Subcutaneous abdominal adipose tissue (tissue), 5 donors: ENCODE data around the gene AMY1A.
"Not testable (repeated sequence)": the region's sequence is repeated elsewhere in the genome, so short reads cannot be mapped to it uniquely, and the experiment has no call there.

Experiments used
- H3K27ac ChIP-seq: one replicate; pipeline ENCODE4 v1.7.0; 2013; ENCODE audit warnings: low read depth, mild to moderate bottlenecking, inconsistent platforms, low read length, moderate library complexity
- H3K27me3 ChIP-seq, 5 donors: one replicate each; pipeline ENCODE4 v1.7.0; 2013; ENCODE audit warnings: low read length in 5 of 5, inconsistent platforms in 1 of 5; ENCODE audit not compliant: control insufficient read depth in 5 of 5, insufficient read depth in 4 of 5
- H3K36me3 ChIP-seq, 5 donors: one replicate each; pipeline ENCODE4 v1.7.0; 2013; ENCODE audit warnings: low read length in 5 of 5; ENCODE audit not compliant: control insufficient read depth in 5 of 5, insufficient read depth in 5 of 5
- H3K4me1 ChIP-seq, 5 donors: one replicate each; pipeline ENCODE4 v1.7.0; 2013; ENCODE audit warnings: low read length in 5 of 5, mild to moderate bottlenecking in 3 of 5, moderate library complexity in 1 of 5; ENCODE audit not compliant: control insufficient read depth in 5 of 5, insufficient read depth in 5 of 5
- H3K4me3 ChIP-seq, 5 donors: one replicate each; pipeline ENCODE4 v1.7.0; 2013; ENCODE audit warnings: low read length in 5 of 5, low read depth in 1 of 5
- H3K9ac ChIP-seq, 5 donors: one replicate each; pipeline ENCODE4 v1.7.0; 2013; ENCODE audit warnings: low read length in 5 of 5, mild to moderate bottlenecking in 4 of 5, moderate library complexity in 3 of 5
- H3K9me3 ChIP-seq, 5 donors: one replicate each; pipeline ENCODE4 v1.7.0; 2013; ENCODE audit warnings: low read length in 5 of 5; ENCODE audit not compliant: control insufficient read depth in 5 of 5
- donor health status: healthy.
- donor health status: healthy.
- donor health status: healthy.
- donor health status: healthy.
- donor health status: healthy.

AMY1A gene

DNA sequence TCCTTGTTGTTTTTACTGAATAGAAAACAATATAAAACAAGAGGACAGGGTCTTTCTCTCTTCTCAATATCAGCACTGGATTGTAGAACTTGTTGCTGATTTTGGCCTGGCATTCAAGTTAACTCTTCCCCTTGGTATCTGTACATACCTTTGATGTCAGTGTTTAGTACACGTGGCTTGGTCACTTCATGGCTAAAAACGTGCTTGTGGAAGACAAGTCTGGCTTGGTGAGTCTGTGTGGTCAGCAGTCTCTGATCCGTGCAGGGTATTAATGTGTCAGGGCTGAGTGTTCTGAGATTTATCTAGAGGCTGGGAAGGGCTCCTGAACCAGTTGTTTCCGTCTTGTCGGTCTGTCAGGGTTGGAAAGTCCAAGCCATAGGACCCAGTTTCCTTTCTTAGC lies at the start of gene AMY1A:
Gene AMY1A, plus strand, starts transcription at position 301 of the 400 bp plus-strand sequence. CDS start 571 bp downstream, outside the sequence.
- H3K4me3 ChIP-seq, H3K27me3 ChIP-seq, H3K36me3 ChIP-seq, H3K9me3 ChIP-seq, H3K9ac ChIP-seq, H3K27ac ChIP-seq, H3K4me1 ChIP-seq: not testable (repeated sequence)

DNA sequence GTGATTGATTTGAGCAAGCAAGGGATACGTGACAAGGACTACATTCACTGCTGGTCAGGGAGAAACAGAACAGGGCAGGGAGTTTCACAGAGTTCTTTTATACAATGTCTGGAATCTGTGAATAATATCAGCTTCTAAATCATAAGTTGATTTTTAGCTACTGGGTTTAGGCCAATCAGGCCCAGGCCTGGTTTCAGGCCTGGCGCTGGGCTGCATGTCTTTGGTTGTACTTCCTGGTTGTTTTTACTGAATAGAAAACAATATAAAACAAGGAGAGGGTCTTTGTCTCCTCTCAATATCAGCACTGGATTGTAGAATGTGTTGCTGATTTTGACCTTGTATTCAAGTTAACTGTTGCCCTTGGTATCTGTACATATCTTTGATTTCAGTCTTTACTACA lies 39.2 kb upstream of the AMY1A start:
- no peak overlapping the region for H3K9ac ChIP-seq
- no peaks in the 10 kb centered on the region for H3K27me3 ChIP-seq
- H3K4me1 ChIP-seq, result no peaks in the 10 kb centered on the region
- H3K27ac ChIP-seq, result no peak overlapping the region
- H3K36me3 ChIP-seq, result no peaks in the 10 kb centered on the region
- no peak overlapping the region for H3K4me3 ChIP-seq
- H3K9me3 ChIP-seq, result no peaks in the 10 kb centered on the region

GRCh38 chr1:103616994-103617477 lies 38.5 kb upstream of the AMY1A start, which contains the start of gene AMY2A:
TSS of gene AMY2A (plus strand) at chr1:103617427. CDS start at chr1:103617441, 14 bp downstream.
- not testable (repeated sequence) for H3K9ac ChIP-seq, H3K27me3 ChIP-seq, H3K4me1 ChIP-seq, H3K4me3 ChIP-seq, H3K36me3 ChIP-seq, H3K9me3 ChIP-seq, H3K27ac ChIP-seq

- H3K4me3 ChIP-seq, H3K9me3 ChIP-seq, H3K4me1 ChIP-seq, H3K36me3 ChIP-seq, H3K27ac ChIP-seq, H3K27me3 ChIP-seq, H3K9ac ChIP-seq: not testable (repeated sequence)
Measured at GRCh38 chr1:103627436-103627835, 28.1 kb upstream of the AMY1A start.

- not testable (repeated sequence) for H3K4me3 ChIP-seq, H3K27ac ChIP-seq, H3K4me1 ChIP-seq, H3K27me3 ChIP-seq, H3K9me3 ChIP-seq, H3K36me3 ChIP-seq, H3K9ac ChIP-seq
Measured at GRCh38 chr1:103641194-103641593, 14.4 kb upstream of the AMY1A start.

DNA sequence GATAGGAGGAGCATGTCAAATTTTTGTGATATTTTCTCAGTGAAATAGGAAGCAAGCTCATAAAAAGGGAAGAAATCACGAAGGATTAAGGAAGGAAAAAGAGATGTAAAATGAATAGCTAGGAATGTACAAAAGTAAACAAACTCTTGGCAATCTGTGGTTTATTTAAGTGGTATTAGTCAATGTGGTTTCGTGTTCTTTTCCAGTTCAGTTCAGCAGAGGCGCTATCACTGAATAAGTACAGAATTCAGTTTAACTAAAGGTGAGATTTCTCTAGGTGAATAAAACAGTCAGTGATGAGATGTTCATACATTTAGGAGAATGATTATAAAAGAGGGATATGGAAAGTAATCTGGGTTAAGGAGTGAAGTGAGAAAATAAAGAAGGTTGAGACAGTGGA lies 11.7 kb upstream of the AMY1A start:
- H3K27me3 ChIP-seq, H3K9ac ChIP-seq, H3K4me1 ChIP-seq, H3K4me3 ChIP-seq, H3K9me3 ChIP-seq, H3K36me3 ChIP-seq, H3K27ac ChIP-seq: not testable (repeated sequence)

GRCh38 chr1:103650305-103650704 lies 5.3 kb upstream of the AMY1A start:
- H3K9ac ChIP-seq, result not testable (repeated sequence)

GRCh38 chr1:103650889-103651288 lies 4.7 kb upstream of the AMY1A start:
- H3K27ac ChIP-seq, result not testable (repeated sequence)

More at GRCh38 chr1:103650305-103650704, 5.3 kb upstream of the AMY1A start:
- not testable (repeated sequence) for H3K27ac ChIP-seq, H3K27me3 ChIP-seq, H3K4me1 ChIP-seq, H3K4me3 ChIP-seq, H3K9me3 ChIP-seq, H3K36me3 ChIP-seq

GRCh38 chr1:103654133-103654532 lies 1.4 kb upstream of the AMY1A start:
- H3K4me1 ChIP-seq, H3K9me3 ChIP-seq, H3K27me3 ChIP-seq, H3K27ac ChIP-seq, H3K4me3 ChIP-seq, H3K36me3 ChIP-seq, H3K9ac ChIP-seq: not testable (repeated sequence)

More at GRCh38 chr1:103650889-103651288, 4.7 kb upstream of the AMY1A start:
- H3K4me3 ChIP-seq, H3K9ac ChIP-seq, H3K9me3 ChIP-seq, H3K4me1 ChIP-seq, H3K27me3 ChIP-seq, H3K36me3 ChIP-seq: not testable (repeated sequence)

GRCh38 chr1:103676335-103676734 lies 20.8 kb downstream of the AMY1A start:
- H3K4me3 ChIP-seq, H3K9me3 ChIP-seq, H3K27ac ChIP-seq, H3K4me1 ChIP-seq, H3K27me3 ChIP-seq, H3K9ac ChIP-seq, H3K36me3 ChIP-seq: not testable (repeated sequence)

GRCh38 chr1:103696110-103696509 lies 40.5 kb downstream of the AMY1A start, which contains the start of gene AMY1B:
TSS of gene AMY1B (minus strand) at chr1:103696210. CDS start at chr1:103695639, 571 bp downstream.
- not testable (repeated sequence) for H3K4me1 ChIP-seq, H3K27me3 ChIP-seq, H3K9me3 ChIP-seq, H3K4me3 ChIP-seq, H3K27ac ChIP-seq, H3K9ac ChIP-seq, H3K36me3 ChIP-seq
